ENCODE data around the gene GPATCH2L. TPM values are rescaled to one million over a fixed set of nuclear protein-coding genes. Genes with fewer than 3 reads are reported as not detected.

Gene GPATCH2L
- total RNA-seq, 6 donors from 2014 or later, result 22.4 to 52.0 (median 39.5) TPM

DNA sequence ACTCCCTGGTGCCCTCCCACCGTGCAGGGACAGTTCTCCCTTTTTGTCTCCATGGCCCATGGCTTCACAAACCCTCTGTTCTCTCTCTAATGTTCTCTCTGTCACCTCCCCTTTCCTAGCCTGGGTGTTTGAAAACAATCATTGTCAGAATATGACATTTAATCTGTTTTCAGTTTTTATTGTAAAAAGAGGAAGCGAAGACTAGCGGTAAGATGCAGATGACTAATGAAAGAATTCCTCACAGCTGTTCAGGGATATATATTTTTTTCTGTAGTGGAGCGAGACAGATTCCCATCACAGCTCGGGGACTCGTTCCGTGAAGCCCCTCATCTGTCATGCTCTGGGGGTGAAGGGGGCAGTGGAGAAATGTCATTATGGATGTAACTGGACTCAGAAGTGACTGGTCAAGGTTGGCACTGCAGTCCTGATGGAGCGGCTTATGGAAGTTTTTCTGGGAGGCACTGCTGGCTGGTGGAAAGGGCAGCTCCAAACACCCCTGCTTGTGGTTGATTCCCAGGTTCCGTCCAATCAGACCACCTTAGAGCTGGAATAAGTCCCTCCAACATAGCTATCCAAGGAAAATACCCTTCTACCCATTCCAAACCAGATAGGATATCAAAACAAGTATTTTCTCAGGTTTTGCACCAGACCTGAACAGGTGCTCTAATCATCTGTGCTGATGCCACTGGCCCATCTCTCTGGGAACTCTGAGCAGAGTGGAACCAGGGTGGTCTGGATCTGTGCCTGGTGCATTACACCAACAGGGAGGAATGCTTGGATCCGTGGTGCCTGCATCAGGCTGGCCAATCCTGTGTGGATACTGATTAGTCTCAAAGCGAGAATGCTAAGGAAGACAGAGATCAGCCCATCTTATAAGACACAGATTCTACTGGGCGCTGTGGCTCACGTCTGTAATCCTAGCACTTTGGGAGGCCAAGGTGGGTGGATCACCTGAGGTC, 84.7 kb downstream of the GPATCH2L start:
- H3K27me3 ChIP-seq, result no peaks in the 10 kb centered on the region
- H3K4me3 ChIP-seq, result no peak overlapping the region
- H3K36me3 ChIP-seq, result no peaks in the 10 kb centered on the region
- peaks cover 0 to 7% (median 4%) of the 10 kb centered on the region in 4 donors for H3K9me3 ChIP-seq
- H3K4me1 ChIP-seq, result no peaks in the 10 kb centered on the region
- no peak overlapping the region for H3K27ac ChIP-seq
- ATAC-seq (ENCODE audit: low FRiP score in 2 of 2) (no peak), DNase-seq (no peak)
- WGBS, 2 donors, result 79 to 81% methylated on average over 13 of the region's 13 CpGs
- TF ChIP-seq EP300 (IDR thresholded peaks at IDR 0.05) (no peak), POLR2A (IDR thresholded peaks at IDR 0.05) (no peak), POLR2AphosphoS5 (IDR thresholded peaks at IDR 0.05) (no peak)
- TF ChIP-seq, protein P1, sequence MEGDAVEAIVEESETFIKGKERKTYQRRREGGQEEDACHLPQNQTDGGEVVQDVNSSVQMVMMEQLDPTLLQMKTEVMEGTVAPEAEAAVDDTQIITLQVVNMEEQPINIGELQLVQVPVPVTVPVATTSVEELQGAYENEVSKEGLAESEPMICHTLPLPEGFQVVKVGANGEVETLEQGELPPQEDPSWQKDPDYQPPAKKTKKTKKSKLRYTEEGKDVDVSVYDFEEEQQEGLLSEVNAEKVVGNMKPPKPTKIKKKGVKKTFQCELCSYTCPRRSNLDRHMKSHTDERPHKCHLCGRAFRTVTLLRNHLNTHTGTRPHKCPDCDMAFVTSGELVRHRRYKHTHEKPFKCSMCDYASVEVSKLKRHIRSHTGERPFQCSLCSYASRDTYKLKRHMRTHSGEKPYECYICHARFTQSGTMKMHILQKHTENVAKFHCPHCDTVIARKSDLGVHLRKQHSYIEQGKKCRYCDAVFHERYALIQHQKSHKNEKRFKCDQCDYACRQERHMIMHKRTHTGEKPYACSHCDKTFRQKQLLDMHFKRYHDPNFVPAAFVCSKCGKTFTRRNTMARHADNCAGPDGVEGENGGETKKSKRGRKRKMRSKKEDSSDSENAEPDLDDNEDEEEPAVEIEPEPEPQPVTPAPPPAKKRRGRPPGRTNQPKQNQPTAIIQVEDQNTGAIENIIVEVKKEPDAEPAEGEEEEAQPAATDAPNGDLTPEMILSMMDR (IDR thresholded peaks at IDR 0.05), result no peak

DNA sequence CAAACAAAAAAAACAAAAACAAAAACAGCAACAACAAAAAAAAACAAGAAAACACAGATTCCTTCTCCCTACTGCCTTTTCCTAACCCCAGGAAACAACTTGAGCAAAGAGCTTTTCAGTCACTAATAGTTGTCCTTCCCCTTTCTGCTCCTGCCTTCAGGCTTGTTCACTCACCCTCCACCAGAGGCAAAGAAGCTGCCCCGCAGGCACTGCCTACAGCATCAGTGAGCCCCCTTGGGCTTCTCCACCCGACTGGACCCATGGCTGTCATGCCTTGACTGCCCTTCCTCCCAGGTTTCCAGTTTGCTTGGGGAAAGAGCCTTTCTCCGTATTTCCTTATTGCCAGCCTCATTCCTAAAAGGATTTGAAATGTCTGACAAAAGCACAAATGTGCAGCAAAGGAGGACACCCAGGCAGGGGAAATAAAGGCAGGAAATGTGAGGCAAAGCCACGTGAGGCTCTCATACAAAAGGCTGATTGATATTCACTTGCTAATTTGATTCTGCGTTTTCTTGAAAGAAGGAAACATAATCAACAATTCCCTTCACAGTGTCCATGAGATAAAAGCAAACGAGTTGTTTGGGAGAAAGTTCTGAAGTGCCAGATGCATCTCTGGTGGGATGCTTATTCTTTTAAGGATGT, 85.7 kb downstream of the GPATCH2L start:
- Histone ChIP-seq H3K9me3 (peaks cover 0 to 8% (median 7%) of the 10 kb centered on the region in 4 donors), H3K27me3 (no peaks in the 10 kb centered on the region), H3K4me3 (no peak overlapping the region), H3K4me1 (no peaks in the 10 kb centered on the region), H3K36me3 (no peaks in the 10 kb centered on the region), H3K27ac (no peak overlapping the region)
- TF ChIP-seq POLR2AphosphoS5 (IDR thresholded peaks at IDR 0.05), result no peak
- TF ChIP-seq, protein P1 (IDR thresholded peaks at IDR 0.05), result no peak
- no peak for TF ChIP-seq POLR2A (IDR thresholded peaks at IDR 0.05)
- TF ChIP-seq EP300 (IDR thresholded peaks at IDR 0.05), result no peak
- ATAC-seq (ENCODE audit: low FRiP score in 2 of 2) (no peak), DNase-seq (peak in 1 of 2 donors; percentile 1)
- WGBS, 2 donors, result 55 to 62% methylated on average over 6 of the region's 6 CpGs

DNA sequence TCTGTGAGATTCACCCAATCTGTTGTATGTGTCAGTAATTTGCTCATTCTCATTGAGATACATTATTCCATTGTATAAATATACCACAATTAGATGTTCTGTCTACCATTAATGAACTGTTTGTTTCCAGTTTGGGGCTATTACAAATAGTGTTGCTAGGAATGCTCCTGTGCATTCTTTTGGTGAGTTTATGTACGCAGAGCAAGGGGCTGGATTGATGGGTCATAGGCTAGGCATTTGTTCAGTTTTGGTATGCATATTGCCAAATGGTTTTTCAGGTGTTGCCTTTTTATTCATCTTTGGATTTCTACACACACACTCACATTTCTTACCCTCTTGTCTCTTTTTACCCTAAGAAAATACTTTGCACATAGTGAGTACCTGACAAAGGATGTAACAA, 93.4 kb downstream of the GPATCH2L start:
- Histone ChIP-seq H3K27ac (no peak overlapping the region), H3K27me3 (no peaks in the 10 kb centered on the region), H3K9me3 (peaks cover 0 to 19% (median 7%) of the 10 kb centered on the region in 4 donors), H3K4me3 (no peak overlapping the region), H3K4me1 (no peaks in the 10 kb centered on the region), H3K36me3 (no peaks in the 10 kb centered on the region)
- DNase-seq, result no peak
- TF ChIP-seq, protein P1 (IDR thresholded peaks at IDR 0.05), result no peak
- TF ChIP-seq POLR2A (IDR thresholded peaks at IDR 0.05) (no peak), POLR2AphosphoS5 (IDR thresholded peaks at IDR 0.05) (no peak), EP300 (IDR thresholded peaks at IDR 0.05) (no peak)
- no peak for ATAC-seq (ENCODE audit: low FRiP score in 2 of 2)
- 89 to 100% methylated on average over 1 of the region's 1 CpG for WGBS, 2 donors

DNA sequence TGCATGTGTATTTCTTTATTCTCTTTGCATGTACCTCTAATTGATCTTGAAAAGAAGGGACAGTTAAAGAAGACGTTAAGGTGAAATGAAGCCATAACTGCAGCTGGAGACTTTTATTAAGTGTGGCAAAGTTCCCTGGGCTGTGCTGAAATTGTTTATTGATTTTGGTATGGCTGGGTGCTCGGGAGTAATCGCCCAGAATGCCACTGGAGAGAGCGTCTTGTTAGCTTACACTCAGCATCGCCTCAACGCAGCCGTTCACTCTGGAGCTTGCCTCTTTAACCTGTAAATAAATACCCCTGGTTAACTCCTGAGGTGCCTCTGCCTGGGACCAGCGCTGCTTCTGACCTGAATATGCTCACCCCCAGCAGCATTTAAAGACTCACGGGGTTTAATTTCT, 98.6 kb downstream of the GPATCH2L start:
- no peaks in the 10 kb centered on the region for H3K27me3 ChIP-seq
- no peak for TF ChIP-seq POLR2A (IDR thresholded peaks at IDR 0.05)
- no peak for TF ChIP-seq POLR2AphosphoS5 (IDR thresholded peaks at IDR 0.05)
- no peak for TF ChIP-seq EP300 (IDR thresholded peaks at IDR 0.05)
- TF ChIP-seq, protein P1 (IDR thresholded peaks at IDR 0.05), result no peak
- no peaks in the 10 kb centered on the region for H3K36me3 ChIP-seq
- no peak overlapping the region for H3K27ac ChIP-seq
- no peak for DNase-seq
- H3K4me3 ChIP-seq, result no peak overlapping the region
- WGBS, 2 donors, result 21 to 30% methylated on average over 9 of the region's 9 CpGs
- no peaks in the 10 kb centered on the region for H3K4me1 ChIP-seq
- no peaks in the 10 kb centered on the region for H3K9me3 ChIP-seq
- no peak for ATAC-seq (ENCODE audit: low FRiP score in 2 of 2)
